GM19372 (cell line): Measurements from ENCODE around the gene SERPINI2.

Source experiments
- ATAC-seq: cut with Tn5 transposase; IDR thresholded peaks from one replicate; pipeline ENCODE4 v1.9.1; 2021; ENCODE audit warnings: mild to moderate bottlenecking, low read depth, moderate library complexity; ENCODE audit not compliant: unreplicated experiment

SERPINI2 gene

GRCh38 chr3:167473863-167474262 lies at the start of gene SERPINI2:
Gene SERPINI2 (minus strand): TSS chr3:167474042. CDS start chr3:167471834, 2,208 bp downstream.
- ATAC-seq = no peak

GRCh38 chr3:167521006-167521355 lies 47.1 kb upstream of the SERPINI2 start:
- no peak for ATAC-seq

- no peak for ATAC-seq
Observed at GRCh38 chr3:167520266-167521005, 46.6 kb upstream of the SERPINI2 start.

- ATAC-seq = no peak
Observed at GRCh38 chr3:167507954-167508353, 34.1 kb upstream of the SERPINI2 start.

GRCh38 chr3:167502401-167502800 lies 28.6 kb upstream of the SERPINI2 start:
- no peak for ATAC-seq

GRCh38 chr3:167501941-167502340 lies 28.1 kb upstream of the SERPINI2 start:
- ATAC-seq = no peak

- no peak for ATAC-seq
Observed at GRCh38 chr3:167497903-167498302, 24.1 kb upstream of the SERPINI2 start.

GRCh38 chr3:167493244-167493643 lies 19.4 kb upstream of the SERPINI2 start:
- ATAC-seq = no peak

GRCh38 chr3:167491621-167492020 lies 17.8 kb upstream of the SERPINI2 start:
- no peak for ATAC-seq

- ATAC-seq = no peak
Observed at GRCh38 chr3:167489571-167489970, 15.7 kb upstream of the SERPINI2 start.

- ATAC-seq = no peak
Observed at GRCh38 chr3:167487556-167487955, 13.7 kb upstream of the SERPINI2 start.

- ATAC-seq = no peak
Observed at GRCh38 chr3:167484551-167484950, 10.7 kb upstream of the SERPINI2 start.

GRCh38 chr3:167483708-167484475 lies 10.1 kb upstream of the SERPINI2 start:
- no peak for ATAC-seq

GRCh38 chr3:167481164-167481563 lies 7.3 kb upstream of the SERPINI2 start:
- no peak for ATAC-seq

- no peak for ATAC-seq
Observed at GRCh38 chr3:167480748-167481147, 6.9 kb upstream of the SERPINI2 start.

- ATAC-seq = no peak
Observed at GRCh38 chr3:167469381-167469780, 4.5 kb downstream of the SERPINI2 start.

GRCh38 chr3:167467848-167468611 lies 5.8 kb downstream of the SERPINI2 start:
- ATAC-seq = no peak

GRCh38 chr3:167466966-167467365 lies 6.9 kb downstream of the SERPINI2 start:
- ATAC-seq = no peak

- ATAC-seq = no peak
Observed at GRCh38 chr3:167456157-167456799, 17.6 kb downstream of the SERPINI2 start.

GRCh38 chr3:167453815-167454214 lies 20.0 kb downstream of the SERPINI2 start:
- no peak for ATAC-seq

GRCh38 chr3:167451282-167451681 lies 22.6 kb downstream of the SERPINI2 start:
- no peak for ATAC-seq
